GM12801 (cell line): Measurements from ENCODE around the gene TNS1.

Source experiments
- TF ChIP-seq, protein P1 (sequence below): IDR thresholded peaks from one replicate; pipeline ENCODE4 v1.5.1; 2011; ENCODE audit warnings: control low read depth; ENCODE audit not compliant: insufficient read length; ENCODE audit errors: extremely low read depth

Gene TNS1

DNA sequence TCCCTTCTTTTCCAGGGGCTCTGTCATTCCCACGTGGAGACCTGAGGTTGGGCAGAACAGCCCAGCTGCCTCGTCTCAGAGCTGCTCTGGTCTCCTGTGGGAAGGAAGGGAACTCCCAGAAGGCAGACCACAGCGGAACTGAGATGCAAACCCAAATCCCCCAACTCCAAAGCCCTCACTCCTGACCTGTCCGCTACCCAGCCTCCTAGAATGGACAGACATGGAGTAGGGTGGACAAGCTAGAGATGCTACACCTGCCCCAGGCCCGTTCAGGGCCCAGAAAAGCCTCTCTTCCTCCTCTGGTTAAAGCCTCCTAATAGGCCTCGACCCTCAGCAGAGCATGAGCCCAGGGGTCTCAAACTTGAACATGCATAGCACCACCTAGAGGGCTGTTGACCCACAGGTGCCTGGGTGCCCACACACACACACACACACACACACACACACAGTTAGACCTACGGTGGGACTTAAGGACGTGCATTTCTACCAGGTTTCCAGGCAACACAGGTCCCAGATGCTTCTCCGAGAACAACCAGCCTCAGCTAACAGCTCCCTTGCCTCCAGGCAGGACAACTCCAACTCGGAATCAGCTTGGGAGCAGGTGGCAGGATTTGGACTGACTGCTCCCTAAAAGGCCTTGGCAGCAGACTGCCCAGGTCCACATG lies 93.5 kb downstream of the TNS1 start:
- TF ChIP-seq, protein P1, sequence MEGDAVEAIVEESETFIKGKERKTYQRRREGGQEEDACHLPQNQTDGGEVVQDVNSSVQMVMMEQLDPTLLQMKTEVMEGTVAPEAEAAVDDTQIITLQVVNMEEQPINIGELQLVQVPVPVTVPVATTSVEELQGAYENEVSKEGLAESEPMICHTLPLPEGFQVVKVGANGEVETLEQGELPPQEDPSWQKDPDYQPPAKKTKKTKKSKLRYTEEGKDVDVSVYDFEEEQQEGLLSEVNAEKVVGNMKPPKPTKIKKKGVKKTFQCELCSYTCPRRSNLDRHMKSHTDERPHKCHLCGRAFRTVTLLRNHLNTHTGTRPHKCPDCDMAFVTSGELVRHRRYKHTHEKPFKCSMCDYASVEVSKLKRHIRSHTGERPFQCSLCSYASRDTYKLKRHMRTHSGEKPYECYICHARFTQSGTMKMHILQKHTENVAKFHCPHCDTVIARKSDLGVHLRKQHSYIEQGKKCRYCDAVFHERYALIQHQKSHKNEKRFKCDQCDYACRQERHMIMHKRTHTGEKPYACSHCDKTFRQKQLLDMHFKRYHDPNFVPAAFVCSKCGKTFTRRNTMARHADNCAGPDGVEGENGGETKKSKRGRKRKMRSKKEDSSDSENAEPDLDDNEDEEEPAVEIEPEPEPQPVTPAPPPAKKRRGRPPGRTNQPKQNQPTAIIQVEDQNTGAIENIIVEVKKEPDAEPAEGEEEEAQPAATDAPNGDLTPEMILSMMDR = no peak

DNA sequence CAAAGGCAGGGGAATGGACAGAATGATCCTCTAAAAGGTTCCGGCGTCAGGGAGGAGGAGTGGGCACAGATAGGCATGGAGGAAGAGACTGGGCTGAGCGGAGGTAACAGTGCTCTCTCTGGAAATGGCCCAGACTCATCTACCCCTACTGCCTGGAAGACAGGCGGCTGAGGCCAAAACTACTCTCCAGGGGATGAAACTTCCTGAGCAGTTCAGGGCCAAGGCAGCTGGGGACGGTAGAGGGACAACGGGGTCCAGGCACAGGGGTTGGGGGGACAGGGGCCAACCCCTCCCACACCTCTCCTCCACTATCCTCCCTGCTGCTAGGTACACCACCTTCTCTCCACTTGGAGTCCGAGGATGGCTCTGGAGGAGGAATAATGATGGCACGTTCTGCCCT lies 94.3 kb downstream of the TNS1 start:
- TF ChIP-seq, protein P1 = no peak

DNA sequence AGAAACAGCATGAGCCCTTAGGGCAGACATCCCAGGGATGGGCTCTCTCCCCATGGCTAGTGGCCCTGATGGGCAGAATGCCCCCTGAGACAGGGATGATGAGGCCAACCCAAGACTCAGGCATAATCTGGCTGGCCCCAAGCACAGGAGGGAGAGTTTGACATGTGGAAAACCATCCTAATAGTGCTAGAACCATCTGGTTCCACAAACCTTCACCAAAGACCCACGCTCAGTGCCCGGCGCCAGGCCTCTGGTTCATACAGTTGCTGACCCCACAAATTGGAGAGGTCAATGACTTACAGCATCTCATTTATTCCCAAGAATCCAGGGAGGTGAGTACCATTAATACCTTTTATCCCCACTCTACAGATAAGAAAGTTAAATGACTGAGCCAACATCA lies 95.5 kb downstream of the TNS1 start:
- TF ChIP-seq, protein P1 = no peak

DNA sequence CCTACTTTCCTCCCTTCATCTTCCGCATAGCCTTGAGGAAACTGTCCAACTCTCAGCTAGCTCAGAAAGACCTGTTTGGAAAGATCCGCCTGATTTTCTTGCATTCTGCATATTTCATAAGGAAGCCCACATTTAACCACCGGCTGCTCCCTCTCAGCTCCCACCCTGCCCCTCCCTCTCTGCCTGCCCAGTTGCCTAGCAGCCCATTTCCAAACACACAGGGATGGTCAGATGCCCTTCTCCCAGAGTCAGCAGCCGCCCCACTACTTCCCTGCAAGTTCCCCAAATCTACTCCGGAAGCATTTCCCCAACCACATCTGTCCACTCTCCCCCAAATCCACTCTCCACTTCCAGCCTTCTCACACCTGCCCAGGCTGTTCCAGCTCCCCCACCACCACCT lies 96.0 kb downstream of the TNS1 start:
- TF ChIP-seq, protein P1 = no peak

DNA sequence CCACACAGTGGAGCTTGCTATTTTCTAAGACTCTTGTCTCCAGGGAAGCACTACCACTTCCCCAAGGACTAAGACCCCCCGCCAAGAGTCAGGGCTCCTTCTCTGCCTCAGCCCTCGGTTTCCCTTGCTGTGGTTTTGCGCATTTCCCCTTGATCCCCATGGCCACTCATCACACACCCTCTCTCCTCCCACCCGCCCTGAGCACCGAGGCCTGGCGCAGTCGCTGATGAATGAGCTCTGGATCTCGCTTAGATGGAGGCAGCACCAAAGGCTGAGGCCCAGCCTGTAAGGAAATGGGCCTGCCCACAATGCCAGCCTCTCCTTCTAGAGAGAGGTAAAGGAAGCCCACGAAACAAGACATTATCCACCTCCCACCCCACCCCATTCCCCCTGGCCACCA lies 96.9 kb downstream of the TNS1 start:
- TF ChIP-seq, protein P1 = no peak

DNA sequence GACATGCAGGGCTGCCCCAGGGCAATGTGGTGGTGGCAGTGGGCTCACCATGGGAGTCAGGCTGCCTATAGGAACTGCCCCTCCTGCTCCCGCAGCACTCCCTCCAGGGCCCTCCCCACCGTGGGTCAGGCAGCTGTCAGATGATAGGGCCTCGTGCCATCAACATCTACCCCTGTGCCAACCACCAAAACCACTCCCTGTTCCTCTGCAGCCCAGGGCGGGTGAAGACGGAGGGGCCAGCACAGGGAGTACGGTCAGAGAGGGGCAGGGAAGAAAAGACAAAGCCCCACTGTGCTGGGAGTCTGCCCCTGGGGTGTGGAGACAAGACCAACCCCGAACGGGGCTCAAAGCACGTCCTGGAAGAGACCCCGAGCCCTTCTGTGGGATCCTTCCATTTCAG lies 97.4 kb downstream of the TNS1 start:
- TF ChIP-seq, protein P1 = no peak

DNA sequence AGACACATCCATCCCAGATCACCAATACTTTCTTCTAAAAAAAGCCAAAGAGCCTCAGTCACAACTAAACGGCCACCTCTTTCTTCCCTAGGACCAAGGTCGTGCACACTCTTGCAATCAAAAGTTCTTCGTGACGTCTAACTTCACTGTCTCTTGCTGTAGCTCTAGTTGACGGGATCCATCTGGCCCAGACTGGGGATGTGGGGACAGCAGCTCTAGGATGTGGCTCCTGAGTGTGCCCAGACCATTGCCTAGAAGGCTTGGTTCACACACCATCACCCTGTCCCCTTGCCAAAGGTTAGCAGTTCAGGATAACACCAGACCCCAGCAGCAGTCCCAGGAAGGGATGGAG lies 98.2 kb downstream of the TNS1 start:
- TF ChIP-seq, protein P1 = no peak
